Panc1 (cell line): ENCODE measurements around the gene CSNK1G2. TPM values are rescaled to one million over a fixed set of nuclear protein-coding genes. Genes with fewer than 3 reads are reported as not detected.

Source experiments
- ATAC-seq: fragments of 200-7000 bp; cut with Tn5 transposase; 2 replicates; pipeline ENCODE4 v1.9.1; 2020; ENCODE audit warnings: mild to moderate bottlenecking, moderate library complexity
- BruUV-seq: library from RNA; stranded (reverse); fragments of 400-500 nt; replicated peaks from 2 replicates; lab custom pipeline; 2021; lab: Mats Ljungman, UMichigan
- CTCF ChIA-PET: fragments of 300-600 bp; sonication (Branson Sonifier 250); formaldehyde crosslinking; loops from one replicate; lab custom pipeline; 2022; ENCODE audit warnings: antibody characterized with exemption; lab: Charles Lee
- POLR2A ChIA-PET: fragments of 300-600 bp; sonication (Branson Sonifier 250); formaldehyde crosslinking; loops from one replicate; lab custom pipeline; 2022; ENCODE audit warnings: antibody characterized with exemption; lab: Charles Lee
- DNase-seq: peaks from one replicate; pipeline ENCODE4 v3.0.0-alpha.2; 2010; ENCODE audit warnings: low read depth, low spot score
- H3K27ac ChIP-seq: 2 replicates; pipeline ENCODE4 v1.5.1; 2011; ENCODE audit warnings: mild to moderate bottlenecking, low read length, inconsistent platforms
- H3K27me3 ChIP-seq: fragments of 200-500 bp; sonication (Bioruptor generic); 2 replicates; pipeline ENCODE4 v1.6.0; 2014; ENCODE audit warnings: low read length, inconsistent platforms; ENCODE audit not compliant: control insufficient read depth, insufficient read depth
- H3K36me3 ChIP-seq: fragments of 200-500 bp; sonication (Bioruptor generic); 2 replicates; pipeline ENCODE4 v1.5.1; 2014; ENCODE audit warnings: inconsistent platforms, mild to moderate bottlenecking, low read length, moderate library complexity; ENCODE audit not compliant: control insufficient read depth, insufficient read depth
- H3K4me1 ChIP-seq: 2 replicates; pipeline ENCODE4 v1.5.1; 2011; ENCODE audit warnings: inconsistent platforms, mild to moderate bottlenecking, low read length, moderate library complexity; ENCODE audit not compliant: control insufficient read depth, insufficient read depth
- H3K4me3 ChIP-seq, 2 experiments: 2 replicates each; pipeline ENCODE4 v1.5.1; 2011 to 2012; ENCODE audit warnings: low read depth in 2 of 2, low read length in 2 of 2, mild to moderate bottlenecking in 2 of 2, inconsistent platforms in 1 of 2, moderate library complexity in 1 of 2
- H3K9me3 ChIP-seq: fragments of 200-500 bp; sonication (Bioruptor generic); 2 replicates; pipeline ENCODE4 v1.5.1; 2014; ENCODE audit warnings: low read depth, mild to moderate bottlenecking, inconsistent platforms, low read length, moderate library complexity; ENCODE audit not compliant: control insufficient read depth, insufficient read depth
- POLR2AphosphoS5 ChIP-seq: IDR thresholded peaks from 2 replicates; pipeline ENCODE4 v1.6.1; 2012; ENCODE audit warnings: mild to moderate bottlenecking, low read depth, low read length, moderate library complexity
- SIN3A ChIP-seq: IDR thresholded peaks from 2 replicates; pipeline ENCODE4 v1.6.1; 2012; ENCODE audit warnings: low read depth, mild to moderate bottlenecking, low read length, moderate library complexity, borderline replicate concordance; ENCODE audit not compliant: insufficient read depth
- TCF7L2 ChIP-seq: IDR thresholded peaks from 2 replicates; pipeline ENCODE4 v1.6.1; 2011; ENCODE audit warnings: mild to moderate bottlenecking, low read depth, low read length, inconsistent platforms
- in situ Hi-C: cut with HindIII; loops from 2 replicates; pipeline ENCODE4 v1.10.0; 2016; ENCODE audit warnings: low sequenced_read_pairs, low pct_unique_long_range_greater_than_20kb
- intact Hi-C: fragments of 100-400 bp; cut with micrococcal nuclease; formaldehyde crosslinking; loops from one replicate; pipeline ENCODE4 v1.10.0; 2022; ENCODE audit not compliant: unreplicated experiment
- total RNA-seq: library from RNA; stranded (reverse); gene quantifications from one replicate; pipeline ENCODE4 v1.2.1, GENCODE V29; 2021; ENCODE audit not compliant: unreplicated experiment
- TF ChIP-seq, protein P1 (sequence below), 2 experiments: IDR thresholded peaks; 2 replicates each; pipeline ENCODE4 v1.6.1; 2011 to 2012; ENCODE audit warnings: low read depth in 2 of 2, control low read depth in 1 of 2, low read length in 1 of 2, mild to moderate bottlenecking in 1 of 2, moderate library complexity in 1 of 2; ENCODE audit not compliant: insufficient read depth in 1 of 2
- TF ChIP-seq, protein P2 (sequence below): fragments of 450-650 bp; IDR thresholded peaks from 2 replicates; pipeline ENCODE4 v1.5.1; 2017; ENCODE audit warnings: mild to moderate bottlenecking

The CSNK1G2 gene
- total RNA-seq, 1 experiment from 2014 or later = 65.8 TPM

DNA sequence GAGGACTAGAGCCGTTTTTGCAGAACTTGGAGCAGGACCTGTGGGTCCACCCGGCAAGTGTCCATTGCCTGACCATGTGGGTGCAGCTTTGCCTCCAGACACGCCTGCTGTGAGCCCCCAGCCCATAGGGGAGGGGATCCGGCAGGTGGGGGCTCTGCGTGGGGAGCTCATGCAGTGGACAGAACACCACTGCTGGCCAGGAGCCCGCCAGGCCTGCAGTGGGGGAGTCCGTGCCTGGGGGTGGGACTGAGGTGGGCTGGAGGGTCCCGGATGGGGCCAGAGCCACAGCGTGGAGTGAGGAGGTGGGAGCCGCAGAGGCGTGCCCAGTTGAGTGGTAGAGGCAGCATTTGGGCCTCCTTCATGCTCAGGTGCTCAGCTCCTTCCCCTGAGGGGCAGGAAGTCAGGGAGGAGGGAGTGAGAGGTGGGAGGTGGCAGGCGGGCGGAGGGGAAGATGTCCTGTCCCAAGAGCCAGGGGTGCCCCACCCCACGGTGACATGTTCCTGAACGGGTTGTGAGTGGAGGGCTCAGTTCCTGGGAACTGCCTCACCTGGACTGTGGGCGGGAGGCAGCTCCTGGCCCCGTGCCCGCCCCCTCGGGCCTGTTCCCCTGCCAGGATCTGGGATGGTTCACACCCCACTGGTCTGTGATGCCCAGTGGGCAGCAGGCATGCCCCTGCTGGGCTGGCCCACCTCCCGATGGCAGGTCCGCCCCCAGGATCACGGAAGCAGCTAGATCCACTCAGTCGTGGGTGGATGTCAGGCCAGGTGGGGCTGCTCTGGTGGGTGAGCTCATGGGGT lies 27.0 kb upstream of the CSNK1G2 start:
- no peak overlapping the region for H3K4me3 ChIP-seq
- no peaks in the 10 kb centered on the region; the same call in 1 of the 2 replicates for H3K4me1 ChIP-seq
- BruUV-seq = no TSS peak
- POLR2A ChIA-PET = no interaction called here
- intact Hi-C loops (no loop called here), in situ Hi-C loops (no loop called here)
- H3K36me3 ChIP-seq = no peaks in the 10 kb centered on the region
- no peak for DNase-seq
- H3K9me3 ChIP-seq = no peaks in the 10 kb centered on the region
- TF ChIP-seq, protein P1, sequence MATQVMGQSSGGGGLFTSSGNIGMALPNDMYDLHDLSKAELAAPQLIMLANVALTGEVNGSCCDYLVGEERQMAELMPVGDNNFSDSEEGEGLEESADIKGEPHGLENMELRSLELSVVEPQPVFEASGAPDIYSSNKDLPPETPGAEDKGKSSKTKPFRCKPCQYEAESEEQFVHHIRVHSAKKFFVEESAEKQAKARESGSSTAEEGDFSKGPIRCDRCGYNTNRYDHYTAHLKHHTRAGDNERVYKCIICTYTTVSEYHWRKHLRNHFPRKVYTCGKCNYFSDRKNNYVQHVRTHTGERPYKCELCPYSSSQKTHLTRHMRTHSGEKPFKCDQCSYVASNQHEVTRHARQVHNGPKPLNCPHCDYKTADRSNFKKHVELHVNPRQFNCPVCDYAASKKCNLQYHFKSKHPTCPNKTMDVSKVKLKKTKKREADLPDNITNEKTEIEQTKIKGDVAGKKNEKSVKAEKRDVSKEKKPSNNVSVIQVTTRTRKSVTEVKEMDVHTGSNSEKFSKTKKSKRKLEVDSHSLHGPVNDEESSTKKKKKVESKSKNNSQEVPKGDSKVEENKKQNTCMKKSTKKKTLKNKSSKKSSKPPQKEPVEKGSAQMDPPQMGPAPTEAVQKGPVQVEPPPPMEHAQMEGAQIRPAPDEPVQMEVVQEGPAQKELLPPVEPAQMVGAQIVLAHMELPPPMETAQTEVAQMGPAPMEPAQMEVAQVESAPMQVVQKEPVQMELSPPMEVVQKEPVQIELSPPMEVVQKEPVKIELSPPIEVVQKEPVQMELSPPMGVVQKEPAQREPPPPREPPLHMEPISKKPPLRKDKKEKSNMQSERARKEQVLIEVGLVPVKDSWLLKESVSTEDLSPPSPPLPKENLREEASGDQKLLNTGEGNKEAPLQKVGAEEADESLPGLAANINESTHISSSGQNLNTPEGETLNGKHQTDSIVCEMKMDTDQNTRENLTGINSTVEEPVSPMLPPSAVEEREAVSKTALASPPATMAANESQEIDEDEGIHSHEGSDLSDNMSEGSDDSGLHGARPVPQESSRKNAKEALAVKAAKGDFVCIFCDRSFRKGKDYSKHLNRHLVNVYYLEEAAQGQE (IDR thresholded peaks at IDR 0.05; ENCODE audit: insufficient read depth in 1 of 2, low read depth in 2 of 2, low read length in 1 of 2) = no peak
- TF ChIP-seq, protein P2, sequence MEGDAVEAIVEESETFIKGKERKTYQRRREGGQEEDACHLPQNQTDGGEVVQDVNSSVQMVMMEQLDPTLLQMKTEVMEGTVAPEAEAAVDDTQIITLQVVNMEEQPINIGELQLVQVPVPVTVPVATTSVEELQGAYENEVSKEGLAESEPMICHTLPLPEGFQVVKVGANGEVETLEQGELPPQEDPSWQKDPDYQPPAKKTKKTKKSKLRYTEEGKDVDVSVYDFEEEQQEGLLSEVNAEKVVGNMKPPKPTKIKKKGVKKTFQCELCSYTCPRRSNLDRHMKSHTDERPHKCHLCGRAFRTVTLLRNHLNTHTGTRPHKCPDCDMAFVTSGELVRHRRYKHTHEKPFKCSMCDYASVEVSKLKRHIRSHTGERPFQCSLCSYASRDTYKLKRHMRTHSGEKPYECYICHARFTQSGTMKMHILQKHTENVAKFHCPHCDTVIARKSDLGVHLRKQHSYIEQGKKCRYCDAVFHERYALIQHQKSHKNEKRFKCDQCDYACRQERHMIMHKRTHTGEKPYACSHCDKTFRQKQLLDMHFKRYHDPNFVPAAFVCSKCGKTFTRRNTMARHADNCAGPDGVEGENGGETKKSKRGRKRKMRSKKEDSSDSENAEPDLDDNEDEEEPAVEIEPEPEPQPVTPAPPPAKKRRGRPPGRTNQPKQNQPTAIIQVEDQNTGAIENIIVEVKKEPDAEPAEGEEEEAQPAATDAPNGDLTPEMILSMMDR = no peak
- TF ChIP-seq SIN3A = no peak
- no peak for TF ChIP-seq TCF7L2
- no peak for TF ChIP-seq POLR2AphosphoS5
- no peak overlapping the region for H3K27ac ChIP-seq
- no peaks in the 10 kb centered on the region for H3K27me3 ChIP-seq
- no peak for ATAC-seq
- CTCF ChIA-PET = no interaction called here

DNA sequence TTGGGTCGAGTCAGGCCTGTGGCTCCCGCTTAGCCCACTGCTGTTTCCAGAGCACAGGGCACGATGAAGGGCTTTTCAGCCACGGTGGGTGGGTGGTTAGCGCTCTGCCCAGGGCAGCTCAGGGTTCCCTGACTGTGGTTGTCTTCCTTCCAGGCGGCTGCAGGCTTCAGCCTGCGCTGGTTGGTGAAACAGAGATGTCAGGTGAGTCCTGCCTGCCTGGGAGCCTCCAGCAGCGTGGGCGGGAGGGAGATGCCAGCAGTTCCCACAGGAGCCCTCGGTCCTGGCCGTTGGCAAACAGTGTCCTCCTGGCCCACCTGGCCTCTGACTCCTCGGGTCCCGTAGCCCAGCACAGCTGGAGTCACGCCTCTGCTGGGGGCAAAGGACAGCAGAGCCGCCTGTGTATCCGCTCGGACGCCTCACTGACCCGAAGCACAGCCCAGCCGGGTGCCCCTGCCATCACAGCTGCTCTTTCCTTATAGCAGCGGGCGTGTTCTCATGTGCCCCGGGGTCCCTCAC lies 26.1 kb upstream of the CSNK1G2 start:
- ATAC-seq (no peak), DNase-seq (no peak)
- Histone ChIP-seq H3K9me3 (no peaks in the 10 kb centered on the region), H3K36me3 (no peaks in the 10 kb centered on the region), H3K4me3 (no peak overlapping the region), H3K4me1 (no peaks in the 10 kb centered on the region), H3K27me3 (no peaks in the 10 kb centered on the region), H3K27ac (no peak overlapping the region)
- intact Hi-C loops (no loop called here), in situ Hi-C loops (no loop called here)
- CTCF ChIA-PET = no interaction called here
- no TSS peak for BruUV-seq
- TF ChIP-seq, protein P1 (IDR thresholded peaks at IDR 0.05; ENCODE audit: insufficient read depth in 1 of 2, low read depth in 2 of 2, low read length in 1 of 2) = no peak
- TF ChIP-seq POLR2AphosphoS5 (no peak), SIN3A (no peak), TCF7L2 (no peak)
- TF ChIP-seq, protein P2 = no peak
- POLR2A ChIA-PET = no interaction called here
